ENCODE data around the gene TNN. TPM values are rescaled to one million over a fixed set of nuclear protein-coding genes. Genes with fewer than 3 reads are reported as not detected.

TNN gene
- polyA plus RNA-seq, 3 donors = 2.3 to 3.3 (median 2.5) TPM

DNA sequence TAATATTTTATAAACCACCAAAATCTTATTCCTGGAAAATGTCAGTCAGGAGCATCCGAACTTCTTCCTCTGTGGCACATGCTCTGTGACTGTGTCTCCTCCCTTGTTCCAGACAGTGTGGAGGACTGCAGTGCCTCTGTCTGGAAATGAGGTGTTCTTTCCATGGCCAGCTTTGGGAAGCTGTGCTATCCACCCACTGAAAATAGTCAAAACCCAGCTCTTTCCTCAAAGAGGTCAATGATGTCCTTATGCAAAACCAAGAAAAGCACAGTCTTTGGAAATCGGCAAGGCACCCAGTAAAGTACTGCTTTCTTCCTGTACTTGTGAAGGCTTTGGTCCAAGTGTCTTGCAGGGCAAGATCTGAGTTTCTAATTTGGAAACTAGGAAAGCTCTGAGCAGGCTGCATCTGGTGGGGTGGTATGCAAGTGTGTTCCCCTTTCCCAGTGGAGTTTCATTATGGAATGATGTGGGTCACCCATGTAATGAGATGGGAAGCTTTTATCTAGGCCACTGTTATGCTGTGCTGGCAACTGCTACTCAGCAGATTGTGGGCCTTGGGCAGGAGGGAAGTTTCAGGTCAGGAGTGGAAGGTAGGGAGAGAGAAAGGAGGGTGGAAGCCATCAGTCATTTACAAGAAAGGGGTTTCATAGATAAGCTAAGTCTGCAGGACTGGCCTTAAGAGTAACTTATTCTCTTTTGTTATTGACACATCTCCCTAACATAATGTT, 119.0 kb downstream of the TNN start:
- DNase-seq (ENCODE audit: extremely low read depth in 1 of 11, low read depth in 9 of 11, low spot score in 4 of 11) = no peak

- DNase-seq (ENCODE audit: extremely low read depth in 1 of 11, low read depth in 9 of 11, low spot score in 4 of 11) = no peak
Observed at GRCh38 chr1:175188936-175189335, 121.3 kb downstream of the TNN start.

- no peak for DNase-seq (ENCODE audit: extremely low read depth in 1 of 11, low read depth in 9 of 11, low spot score in 4 of 11)
Observed at GRCh38 chr1:175191659-175192058, 124.0 kb downstream of the TNN start.

GRCh38 chr1:175192111-175192629, 124.5 kb downstream of the TNN start:
- DNase-seq (ENCODE audit: extremely low read depth in 1 of 11, low read depth in 9 of 11, low spot score in 4 of 11) = peak in 7 of 11 donors; percentile 34 to 54 (median 42)

DNA sequence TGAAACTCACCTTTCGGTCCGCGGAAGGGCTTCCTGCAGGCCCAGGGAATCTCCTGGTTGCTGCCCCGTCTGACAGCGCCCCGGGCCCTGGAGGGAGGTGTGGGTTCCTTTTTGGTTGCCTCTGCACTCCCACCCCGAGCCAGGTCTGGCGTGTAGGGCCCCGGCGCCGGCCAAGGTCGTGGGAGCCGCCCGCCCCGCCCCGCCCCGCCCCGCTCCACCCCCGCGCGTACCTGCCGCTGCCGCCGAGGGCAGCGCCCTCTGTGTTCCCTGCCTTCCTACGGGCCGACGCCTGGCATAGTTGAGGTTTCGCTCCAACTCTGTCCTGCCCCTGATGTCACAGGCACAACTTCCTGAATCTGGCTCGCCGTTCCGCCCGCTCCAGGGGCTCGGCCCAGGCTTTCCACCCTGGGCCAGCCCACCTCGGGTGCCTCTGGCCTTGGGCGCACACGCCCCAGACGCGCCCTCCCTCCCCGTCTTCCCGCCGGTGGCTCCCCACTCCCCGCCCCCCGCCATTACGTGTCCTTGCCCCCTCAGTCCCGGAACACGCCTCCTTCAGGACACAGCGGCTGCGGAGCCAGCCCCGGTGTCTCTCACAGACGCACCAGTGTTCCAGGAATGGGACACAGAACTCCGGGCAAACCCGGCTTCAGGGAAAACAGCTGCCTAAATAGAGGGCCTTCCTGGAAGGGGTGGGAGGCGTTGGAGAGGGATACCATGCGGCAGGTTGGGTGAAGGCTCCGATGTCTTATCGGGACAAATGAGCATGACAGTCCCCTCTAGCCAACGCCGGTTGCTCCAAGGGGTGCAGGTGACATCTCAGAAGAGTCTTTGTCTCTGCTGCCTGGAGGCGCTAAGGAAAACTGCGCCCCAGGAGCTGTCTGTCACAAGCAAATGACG, 125.2 kb downstream of the TNN start, which contains the start of gene KIAA0040:
Gene KIAA0040 (minus strand): TSS at position 147 of the 897 bp plus-strand sequence. CDS start 31,763 bp downstream, outside the sequence.
- peak in 8 of 11 donors; percentile 42 to 60 (median 48) for DNase-seq (ENCODE audit: extremely low read depth in 1 of 11, low read depth in 9 of 11, low spot score in 4 of 11)

GRCh38 chr1:175193527-175193910, 125.9 kb downstream of the TNN start:
- no peak for DNase-seq (ENCODE audit: extremely low read depth in 1 of 11, low read depth in 9 of 11, low spot score in 4 of 11)

- DNase-seq (ENCODE audit: extremely low read depth in 1 of 11, low read depth in 9 of 11, low spot score in 4 of 11) = no peak
Observed at GRCh38 chr1:175195281-175195680, 127.6 kb downstream of the TNN start.

GRCh38 chr1:175195798-175196197, 128.2 kb downstream of the TNN start:
- DNase-seq (ENCODE audit: extremely low read depth in 1 of 11, low read depth in 9 of 11, low spot score in 4 of 11) = no peak

GRCh38 chr1:175197531-175197930, 129.9 kb downstream of the TNN start:
- no peak for DNase-seq (ENCODE audit: extremely low read depth in 1 of 11, low read depth in 9 of 11, low spot score in 4 of 11)

Other genes with a start within 250 kb of the TNN start
- gene CACYBP, start 67.9 kb upstream of the TNN start, polyA plus RNA-seq (ENCODE audit: insufficient read length in 3 of 3) = 100 to 1,000 TPM; 106 to 152 (median 144) TPM
- 10 to 100 TPM; 44.8 to 52.0 (median 47.5) TPM for gene MRPS14, start 44.4 kb upstream of the TNN start, polyA plus RNA-seq (ENCODE audit: insufficient read length in 3 of 3)
- gene KIAA0040, start 124.9 kb downstream of the TNN start, polyA plus RNA-seq (ENCODE audit: insufficient read length in 3 of 3) = 10 to 100 TPM; 12.4 to 15.7 (median 13.0) TPM

Measured in renal cortex interstitium (tissue), 11 donors.